Cerebellar cortex (tissue), 1 donor: Measurements from ENCODE around the gene DISP2.

Experiments
- DNase-seq: peaks from one replicate; pipeline ENCODE4 v3.0.0-alpha.2; 2015; ENCODE audit warnings: low spot score

DISP2 gene

DNA sequence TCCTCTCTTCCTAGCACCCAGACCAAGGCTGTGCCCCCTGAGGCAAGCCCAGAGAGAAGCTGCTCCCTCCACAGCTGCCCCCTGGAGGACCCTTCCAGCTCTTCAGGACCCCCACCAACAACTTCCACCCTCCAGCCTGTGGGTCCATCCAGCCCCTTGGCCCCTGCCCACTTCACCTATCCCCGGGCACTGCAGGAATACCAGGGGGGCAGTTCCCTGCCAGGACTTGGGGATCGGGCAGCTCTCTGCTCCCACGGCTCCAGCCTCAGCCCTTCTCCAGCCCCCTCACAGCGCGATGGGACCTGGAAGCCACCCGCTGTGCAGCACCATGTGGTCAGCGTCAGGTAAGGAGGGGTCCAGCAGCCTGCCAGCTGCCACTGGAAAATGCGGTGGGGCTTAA, 5.6 kb downstream of the DISP2 start:
- DNase-seq, result no peak

DNA sequence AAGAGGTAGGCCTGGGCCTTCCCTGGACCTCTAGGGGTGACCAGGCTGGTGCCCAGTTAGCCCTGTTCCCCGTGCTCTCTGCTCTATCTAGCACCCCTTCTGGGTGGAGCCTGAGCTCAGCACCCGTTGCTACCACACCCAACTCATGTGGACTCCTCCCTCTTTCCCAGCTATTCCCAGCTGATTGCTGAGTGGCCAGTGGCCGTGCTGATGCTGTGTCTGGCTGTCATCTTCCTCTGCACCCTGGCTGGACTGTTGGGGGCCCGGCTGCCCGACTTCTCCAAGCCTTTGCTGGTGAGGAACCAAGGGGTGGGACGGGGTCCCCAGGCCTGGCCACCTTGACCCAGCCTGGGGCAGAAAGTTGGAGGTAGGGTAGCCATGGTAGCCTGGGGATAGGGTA, 6.2 kb downstream of the DISP2 start:
- DNase-seq, result no peak

GRCh38 chr15:40365016-40365415, 7.0 kb downstream of the DISP2 start:
- DNase-seq, result no peak

DNA sequence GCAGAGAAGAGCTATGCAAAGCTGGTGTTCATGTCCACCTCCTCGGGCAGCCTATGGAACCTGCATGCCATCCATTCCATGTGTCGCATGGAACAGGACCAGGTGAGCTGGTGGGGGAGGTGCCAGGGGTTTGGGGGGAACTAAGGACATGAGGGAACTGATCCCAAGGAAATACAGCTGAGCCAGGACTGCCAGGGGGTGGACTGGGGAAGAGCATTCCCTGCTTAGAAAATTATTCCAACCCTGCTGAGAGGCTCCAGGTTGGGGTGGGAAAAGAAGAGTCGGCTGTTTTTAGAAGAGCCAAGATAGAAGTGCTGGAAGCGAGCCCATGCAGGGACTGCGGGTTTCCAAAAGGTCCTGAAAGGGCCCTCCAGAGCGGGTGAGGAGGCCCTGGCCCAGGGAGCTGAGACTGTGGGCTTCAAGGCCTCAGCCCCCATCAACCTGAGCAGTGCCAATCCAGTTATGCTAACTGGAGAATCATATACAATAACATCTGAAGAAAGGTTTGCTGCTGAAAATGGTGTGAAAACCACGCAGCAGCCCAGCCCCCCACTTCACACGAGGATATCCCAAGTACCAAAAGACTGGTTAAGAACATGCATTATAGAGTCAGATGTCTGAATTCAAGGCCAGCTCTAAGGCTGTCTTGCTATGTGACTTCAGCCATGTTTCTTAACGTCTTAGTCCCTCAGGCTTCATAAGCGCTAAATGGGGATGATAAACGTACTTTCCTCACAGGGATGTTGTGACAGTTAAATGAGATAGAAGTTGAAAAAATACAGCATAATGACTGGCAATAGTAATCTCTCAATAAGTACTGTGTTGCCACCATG, 7.8 kb downstream of the DISP2 start:
- no peak for DNase-seq

- DNase-seq, result peak; percentile 90
Observed at GRCh38 chr15:40366457-40367370, 8.7 kb downstream of the DISP2 start.

GRCh38 chr15:40367371-40367685, 9.3 kb downstream of the DISP2 start:
- no peak for DNase-seq

DNA sequence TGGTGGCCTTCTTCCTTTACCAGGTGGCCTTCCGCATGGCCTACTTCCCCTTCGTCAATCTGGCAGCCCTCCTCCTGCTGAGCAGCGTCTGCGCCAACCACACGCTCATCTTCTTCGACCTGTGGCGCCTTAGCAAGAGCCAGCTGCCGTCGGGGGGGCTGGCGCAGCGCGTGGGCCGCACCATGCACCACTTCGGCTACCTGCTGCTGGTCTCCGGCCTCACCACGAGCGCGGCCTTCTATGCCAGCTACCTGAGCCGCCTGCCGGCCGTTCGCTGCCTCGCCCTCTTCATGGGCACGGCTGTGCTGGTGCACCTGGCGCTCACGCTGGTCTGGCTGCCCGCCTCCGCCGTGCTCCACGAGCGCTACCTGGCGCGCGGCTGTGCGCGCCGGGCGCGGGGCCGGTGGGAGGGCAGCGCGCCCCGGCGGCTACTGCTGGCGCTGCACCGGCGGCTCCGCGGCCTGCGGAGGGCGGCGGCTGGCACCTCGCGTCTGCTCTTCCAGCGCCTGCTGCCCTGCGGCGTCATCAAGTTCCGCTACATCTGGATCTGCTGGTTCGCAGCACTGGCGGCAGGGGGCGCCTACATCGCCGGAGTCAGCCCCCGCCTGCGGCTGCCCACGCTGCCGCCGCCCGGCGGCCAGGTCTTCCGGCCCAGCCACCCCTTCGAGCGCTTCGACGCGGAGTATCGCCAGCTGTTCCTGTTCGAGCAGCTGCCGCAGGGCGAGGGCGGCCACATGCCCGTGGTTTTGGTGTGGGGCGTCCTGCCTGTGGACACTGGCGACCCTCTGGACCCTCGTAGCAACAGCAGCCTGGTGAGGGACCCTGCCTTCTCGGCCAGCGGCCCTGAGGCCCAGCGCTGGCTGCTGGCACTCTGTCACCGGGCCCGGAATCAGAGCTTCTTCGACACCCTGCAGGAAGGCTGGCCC, 9.9 kb downstream of the DISP2 start:
- DNase-seq, result peak; percentile 79

- DNase-seq, result no peak
Observed at GRCh38 chr15:40368719-40369473, 10.9 kb downstream of the DISP2 start.

- no peak for DNase-seq
Observed at GRCh38 chr15:40369474-40369869, 11.5 kb downstream of the DISP2 start.

- no peak for DNase-seq
Observed at GRCh38 chr15:40369971-40370370, 12.0 kb downstream of the DISP2 start.

DNA sequence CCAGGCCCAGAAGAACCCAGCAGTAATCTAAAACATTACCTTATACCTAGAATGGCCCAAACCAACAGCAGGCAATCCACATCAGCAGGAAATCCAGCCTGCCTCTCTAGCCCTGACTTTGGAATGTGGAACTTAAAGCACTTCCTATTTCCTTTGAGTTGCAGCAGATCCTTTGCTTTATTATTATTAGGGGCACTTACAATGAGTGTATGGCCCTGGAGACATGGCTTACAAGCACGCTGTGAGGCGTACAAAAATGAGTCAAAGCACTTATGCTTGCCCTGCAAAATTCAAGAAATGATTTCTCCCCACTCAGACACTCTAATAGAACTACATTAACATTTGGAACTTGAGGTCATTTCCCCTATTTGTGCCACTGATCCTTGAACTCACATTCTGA, 15.0 kb downstream of the DISP2 start:
- DNase-seq, result no peak

DNA sequence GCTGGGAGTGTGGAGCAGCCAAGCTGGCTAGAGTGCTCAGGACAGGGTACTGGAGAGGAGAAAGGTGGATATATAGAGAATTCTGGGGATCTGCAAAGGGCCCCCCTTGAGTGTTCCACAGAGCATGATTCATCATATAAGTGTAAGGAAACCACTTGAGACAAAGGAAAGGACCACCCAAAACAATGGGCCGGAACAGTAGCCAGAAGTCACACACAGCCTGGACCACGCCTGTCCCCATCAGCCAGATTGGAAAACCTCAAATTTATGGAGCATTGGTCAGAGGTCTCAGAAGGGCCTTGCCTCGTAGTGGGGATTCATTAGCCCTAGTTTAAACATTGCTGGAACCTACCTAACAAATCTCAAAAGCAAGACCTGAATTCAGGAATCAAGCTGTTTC, 19.6 kb downstream of the DISP2 start:
- DNase-seq, result no peak

DNA sequence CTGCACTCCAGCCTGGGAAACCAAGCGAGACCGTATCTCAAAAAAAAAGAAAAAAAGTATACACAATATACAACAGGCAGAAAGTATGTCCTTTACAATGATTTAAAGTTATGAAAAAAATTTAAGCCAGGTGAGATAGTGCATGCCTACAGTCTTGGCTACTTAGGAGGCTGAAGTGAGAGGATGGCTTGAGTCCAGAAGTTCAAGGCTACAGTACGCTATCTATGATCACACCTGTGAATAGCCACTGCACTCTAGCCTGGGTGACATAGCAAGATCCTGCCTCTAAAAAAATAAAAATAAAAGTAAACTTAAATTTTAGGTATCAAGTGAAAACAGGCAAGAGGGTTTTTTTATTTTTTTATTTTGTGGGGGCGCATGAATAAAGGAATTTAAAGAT, 21.4 kb downstream of the DISP2 start:
- DNase-seq, result no peak

- DNase-seq, result no peak
Observed at GRCh38 chr15:40379853-40380252, 21.8 kb downstream of the DISP2 start.

GRCh38 chr15:40380636-40381035, 22.6 kb downstream of the DISP2 start:
- no peak for DNase-seq

- DNase-seq, result no peak
Observed at GRCh38 chr15:40381818-40382529, 24.0 kb downstream of the DISP2 start.

- peak; percentile 97 for DNase-seq
Observed at GRCh38 chr15:40382580-40383456, 24.8 kb downstream of the DISP2 start, which contains the start of gene KNSTRN. KNSTRN (plus strand) TSS chr15:40382721; CDS start chr15:40382836, 115 bp downstream.

DNA sequence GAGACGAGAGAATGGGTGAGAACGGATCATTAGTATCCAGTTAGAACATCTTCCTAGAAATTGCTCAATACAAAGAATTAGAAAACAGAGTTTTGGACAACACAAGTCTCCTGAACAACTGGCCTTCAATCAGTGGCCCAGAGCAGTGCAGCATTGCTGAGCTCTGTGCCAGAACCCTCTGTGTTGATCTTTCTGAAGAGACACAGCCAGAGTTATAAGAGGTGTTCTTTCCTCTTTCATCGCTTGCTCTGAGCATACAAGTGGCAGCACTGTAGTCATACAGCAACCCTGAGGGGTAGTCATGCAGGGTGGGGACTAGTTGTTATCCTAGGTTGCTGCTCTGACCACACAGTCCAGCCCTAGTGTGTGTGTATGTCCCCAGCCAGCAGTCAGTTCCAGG, 28.5 kb downstream of the DISP2 start:
- DNase-seq, result no peak

- DNase-seq, result no peak
Observed at GRCh38 chr15:40388941-40389823, 31.2 kb downstream of the DISP2 start.
